ENCODE measurements around the gene FXYD6.

GRCh38 chr11:117799634-117800033 lies 76.8 kb downstream of the FXYD6 start:
- TF ChIP-seq CTCF (conservative IDR thresholded peaks at IDR 0.05; ENCODE audit: low read length) (no peak), EZH2phosphoT487 (IDR thresholded peaks at IDR 0.05; ENCODE audit: borderline replicate concordance, low read depth, low read length) (no peak)

Measured in OCI-LY7 (cell line).